Epidermal melanocyte (primary cell): Measurements from ENCODE around the gene ANO3.

Source experiments
- DNase-seq: peaks from one replicate; pipeline ENCODE4 v3.0.0; 2011; ENCODE audit warnings: low spot score; ENCODE audit not compliant: insufficient read length

ANO3 gene

GRCh38 chr11:26353010-26353409 is 21.1 kb downstream of the ANO3 start:
- no peak for DNase-seq

GRCh38 chr11:26359055-26359454 is 27.1 kb downstream of the ANO3 start:
- no peak for DNase-seq

GRCh38 chr11:26365284-26365683 is 33.4 kb downstream of the ANO3 start:
- no peak for DNase-seq

- no peak for DNase-seq
Measured at GRCh38 chr11:26377619-26378018, 45.7 kb downstream of the ANO3 start.

GRCh38 chr11:26399336-26399735 is 67.4 kb downstream of the ANO3 start:
- peak; percentile 18 for DNase-seq

- DNase-seq, result no peak
Measured at GRCh38 chr11:26410706-26411366, 78.9 kb downstream of the ANO3 start.

- no peak for DNase-seq
Measured at GRCh38 chr11:26412955-26413354, 81.0 kb downstream of the ANO3 start.

- DNase-seq, result no peak
Measured at GRCh38 chr11:26418386-26418912, 86.5 kb downstream of the ANO3 start.

- DNase-seq, result no peak
Measured at GRCh38 chr11:26420331-26420730, 88.4 kb downstream of the ANO3 start.

GRCh38 chr11:26424255-26424654 is 92.3 kb downstream of the ANO3 start:
- DNase-seq, result no peak

GRCh38 chr11:26439854-26440253 is 107.9 kb downstream of the ANO3 start:
- DNase-seq, result no peak

GRCh38 chr11:26442131-26442530 is 110.2 kb downstream of the ANO3 start:
- DNase-seq, result peak; percentile 47

GRCh38 chr11:26443617-26444016 is 111.7 kb downstream of the ANO3 start:
- no peak for DNase-seq

GRCh38 chr11:26457636-26458035 is 125.7 kb downstream of the ANO3 start:
- DNase-seq, result no peak

- DNase-seq, result no peak
Measured at GRCh38 chr11:26465274-26465673, 133.3 kb downstream of the ANO3 start.

GRCh38 chr11:26467506-26467905 is 135.6 kb downstream of the ANO3 start:
- no peak for DNase-seq

- DNase-seq, result no peak
Measured at GRCh38 chr11:26470992-26471391, 139.1 kb downstream of the ANO3 start.

- no peak for DNase-seq
Measured at GRCh38 chr11:26473216-26474194, 141.6 kb downstream of the ANO3 start.

- DNase-seq, result no peak
Measured at GRCh38 chr11:26474401-26474800, 142.5 kb downstream of the ANO3 start.

- DNase-seq, result no peak
Measured at GRCh38 chr11:26477396-26477795, 145.5 kb downstream of the ANO3 start.

GRCh38 chr11:26478710-26479109 is 146.8 kb downstream of the ANO3 start:
- no peak for DNase-seq

- DNase-seq, result no peak
Measured at GRCh38 chr11:26480041-26480440, 148.1 kb downstream of the ANO3 start.
